SU-DHL-6 (cell line): ENCODE measurements around the gene CACNG4.

ENCODE experiments used
- H2AFZ ChIP-seq: fragments of 200-600 bp; sonication (generic); 2 replicates; pipeline ENCODE4 v1.6.1; 2014; ENCODE audit warnings: low read depth, mild to moderate bottlenecking, moderate library complexity, mixed read lengths, antibody characterized with exemption, low read length; ENCODE audit not compliant: severe bottlenecking
- H3F3A ChIP-seq: fragments of 200-600 bp; shearing (Covaris generic); 2 replicates; pipeline ENCODE4 v1.6.0; 2016; ENCODE audit warnings: antibody characterized with exemption, mild to moderate bottlenecking; ENCODE audit not compliant: insufficient read depth
- H3K27ac ChIP-seq: fragments of 200-600 bp; sonication (generic); 2 replicates; pipeline ENCODE4 v1.5.1; 2016; ENCODE audit warnings: low read depth, mild to moderate bottlenecking, low read length, moderate library complexity, mixed read lengths
- H3K27me3 ChIP-seq: fragments of 200-600 bp; sonication (generic), shearing (Covaris generic); 2 replicates; pipeline ENCODE4 v1.6.0; 2014; ENCODE audit warnings: mild to moderate bottlenecking, low read length
- H3K36me3 ChIP-seq: fragments of 200-600 bp; sonication (generic); 2 replicates; pipeline ENCODE4 v1.6.1; 2014; ENCODE audit warnings: mild to moderate bottlenecking, low read length, mixed read lengths
- H3K4me2 ChIP-seq: fragments of 300-600, 200-600 bp; shearing (Covaris generic), sonication (generic); 2 replicates; pipeline ENCODE4 v1.6.0; 2014; ENCODE audit warnings: low read length, low read depth, mild to moderate bottlenecking; ENCODE audit not compliant: poor library complexity, severe bottlenecking
- H3K4me3 ChIP-seq: fragments of 200-600 bp; sonication (generic); 2 replicates; pipeline ENCODE4 v1.5.1; 2014; ENCODE audit warnings: antibody characterized with exemption, low read length, mild to moderate bottlenecking, mixed read lengths; ENCODE audit not compliant: insufficient read depth, poor library complexity, severe bottlenecking
- H3K79me2 ChIP-seq: fragments of 200-600 bp; sonication (generic); 2 replicates; pipeline ENCODE4 v1.6.1; 2014; ENCODE audit warnings: mild to moderate bottlenecking, low read length, moderate library complexity; ENCODE audit not compliant: insufficient read depth
- H3K9ac ChIP-seq: fragments of 200-600 bp; sonication (generic); 2 replicates; pipeline ENCODE4 v1.7.0; 2014; ENCODE audit warnings: mild to moderate bottlenecking, low read length
- H3K9me2 ChIP-seq: fragments of 200-600 bp; sonication (generic); replicated peaks from 2 replicates; pipeline ENCODE4 v1.6.1; 2014; ENCODE audit warnings: low read length; ENCODE audit not compliant: insufficient read depth
- H3K9me3 ChIP-seq: fragments of 200-600 bp; sonication (generic); 2 replicates; pipeline ENCODE4 v1.6.1; 2014; ENCODE audit warnings: low read length, mixed read lengths; ENCODE audit not compliant: insufficient read depth
- H4K20me1 ChIP-seq: fragments of 200-600 bp; sonication (generic); 2 replicates; pipeline ENCODE4 v1.6.1; 2014; ENCODE audit warnings: low read depth, mild to moderate bottlenecking, antibody characterized with exemption, low read length, moderate library complexity, mixed read lengths
- CTCF ChIP-seq: fragments of 200-600 bp; sonication (generic); IDR thresholded peaks from one replicate; pipeline ENCODE4 v1.5.1; 2017; ENCODE audit warnings: antibody characterized with exemption, mild to moderate bottlenecking, low read length, moderate library complexity; ENCODE audit not compliant: insufficient read depth, poor library complexity, severe bottlenecking
- EZH2phosphoT487 ChIP-seq: fragments of 200-600 bp; sonication (generic), shearing (Covaris generic); conservative IDR thresholded peaks from 2 replicates; pipeline ENCODE4 v1.6.1; 2018; ENCODE audit warnings: mild to moderate bottlenecking, antibody characterized with exemption, low read length, moderate library complexity, mixed read lengths

Gene CACNG4

DNA sequence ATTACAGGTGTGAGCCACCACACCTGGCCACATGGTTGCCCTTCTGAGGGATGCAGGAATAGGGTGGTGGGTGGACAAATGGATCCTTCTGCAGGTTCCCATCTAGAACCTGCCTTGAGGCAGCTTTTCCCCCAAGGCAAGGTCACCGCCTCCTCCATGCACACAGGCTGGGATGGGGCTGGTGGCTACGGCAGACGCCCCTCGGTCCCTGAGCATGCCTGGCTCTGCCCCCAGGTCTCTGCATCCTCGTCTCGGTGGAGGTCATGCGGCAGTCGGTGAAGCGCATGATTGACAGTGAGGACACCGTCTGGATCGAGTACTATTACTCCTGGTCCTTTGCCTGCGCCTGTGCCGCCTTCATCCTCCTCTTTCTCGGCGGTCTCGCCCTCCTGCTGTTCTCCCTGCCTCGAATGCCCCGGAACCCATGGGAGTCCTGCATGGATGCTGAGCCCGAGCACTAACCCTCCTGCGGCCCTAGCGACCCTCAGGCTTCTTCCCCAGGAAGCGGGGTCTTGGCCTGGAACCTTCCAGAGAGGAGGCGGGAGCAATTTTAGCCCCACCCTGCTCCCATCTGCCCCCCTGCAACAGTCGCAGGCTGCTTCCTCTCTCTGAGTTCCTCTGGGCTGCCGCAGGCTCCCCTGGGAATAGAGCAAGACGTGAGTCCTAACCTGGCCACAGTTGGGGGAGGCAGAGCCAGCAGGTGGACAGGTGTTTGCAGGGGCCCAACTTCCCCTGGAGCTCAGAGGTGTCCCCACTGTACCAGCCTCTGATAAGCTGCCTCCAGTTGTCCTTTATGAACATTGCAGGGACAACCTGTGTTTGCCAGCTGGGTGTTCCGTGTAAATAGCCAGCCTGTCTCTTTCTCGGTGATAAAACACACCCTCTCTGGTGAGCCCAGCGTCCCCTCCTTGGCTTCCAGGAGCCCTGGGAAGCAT lies 91.6 kb downstream of the CACNG4 start:
- Histone ChIP-seq H3K36me3 (no peaks in the 10 kb centered on the region), H3K79me2 (no peaks in the 10 kb centered on the region), H3K9me3 (no peaks in the 10 kb centered on the region), H3F3A (no peaks in the 10 kb centered on the region), H2AFZ (no peak overlapping the region), H3K27ac (no peak overlapping the region), H3K4me3 (no peak overlapping the region), H3K9me2 (no peaks in the 10 kb centered on the region), H3K27me3 (no peaks in the 10 kb centered on the region), H3K4me2 (no peak overlapping the region), H4K20me1 (no peaks in the 10 kb centered on the region), H3K9ac (no peak overlapping the region)
- no peak for TF ChIP-seq CTCF
- no peak for TF ChIP-seq EZH2phosphoT487

DNA sequence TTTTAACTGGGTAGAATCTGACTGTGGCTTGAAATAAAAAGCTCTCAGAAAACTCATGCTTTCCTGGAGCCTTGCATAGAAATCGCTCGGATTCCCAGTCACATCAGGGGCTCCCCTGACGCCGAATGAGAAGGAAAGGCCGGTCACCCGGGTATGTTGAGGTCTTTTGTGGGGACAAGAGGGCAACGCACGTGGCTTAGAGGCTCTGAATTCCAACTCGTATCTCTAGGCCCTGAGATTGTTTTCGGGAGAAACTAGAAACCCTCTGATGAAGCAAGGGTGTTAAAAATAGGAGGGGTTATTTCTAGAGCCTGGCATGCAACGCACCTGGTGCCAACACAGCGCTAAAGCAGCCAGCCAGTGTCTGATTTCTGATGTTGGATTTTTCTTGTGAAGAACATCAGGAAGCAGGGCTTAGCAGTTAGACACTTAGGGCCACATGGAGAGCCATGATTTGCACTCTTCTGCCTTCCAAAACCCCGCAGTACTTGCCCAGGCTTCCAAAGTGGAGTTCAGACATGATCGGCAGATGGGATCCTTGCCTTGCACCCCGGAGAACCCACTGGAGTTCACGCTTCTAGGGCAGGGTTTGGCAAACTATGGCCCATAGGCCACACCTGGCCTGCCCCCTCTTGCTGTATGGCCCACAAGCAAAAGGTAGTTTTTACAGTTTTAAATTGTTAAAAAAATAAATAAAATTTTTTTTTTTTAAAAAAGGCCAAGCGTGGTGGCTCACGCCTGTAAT lies 92.4 kb downstream of the CACNG4 start:
- no peaks in the 10 kb centered on the region for H3K9me3 ChIP-seq

DNA sequence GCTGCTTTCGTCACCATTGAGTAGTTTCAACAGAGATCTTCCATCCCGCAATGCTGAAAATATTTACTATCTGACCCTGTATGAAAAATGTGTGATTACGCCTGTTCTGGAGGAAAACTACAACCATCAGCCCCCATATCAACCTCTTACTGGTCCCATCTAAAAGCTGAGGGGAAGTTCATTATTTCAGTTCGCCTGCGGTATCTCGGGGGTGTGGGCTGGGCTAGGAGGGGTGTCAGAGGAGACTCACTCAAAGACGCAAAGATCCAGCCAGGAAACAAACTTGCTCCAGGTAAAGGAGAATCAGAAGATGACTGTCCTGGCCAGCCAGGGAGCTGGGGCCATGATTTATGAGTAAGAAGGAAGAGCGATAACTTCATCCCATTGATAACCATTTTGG lies 93.5 kb downstream of the CACNG4 start:
- Histone ChIP-seq H3K9me2 (no peaks in the 10 kb centered on the region), H3F3A (no peaks in the 10 kb centered on the region), H3K9ac (no peak overlapping the region), H2AFZ (no peak overlapping the region), H3K9me3 (no peaks in the 10 kb centered on the region), H3K27ac (no peak overlapping the region), H4K20me1 (no peaks in the 10 kb centered on the region), H3K27me3 (no peaks in the 10 kb centered on the region), H3K4me2 (no peak overlapping the region), H3K79me2 (no peaks in the 10 kb centered on the region), H3K36me3 (no peaks in the 10 kb centered on the region), H3K4me3 (no peak overlapping the region)
- no peak for TF ChIP-seq EZH2phosphoT487
- no peak for TF ChIP-seq CTCF

More for the DNA sequence above, 92.4 kb downstream of the CACNG4 start:
- Histone ChIP-seq H3K4me2 (no peak overlapping the region), H3F3A (no peaks in the 10 kb centered on the region), H3K9me2 (no peaks in the 10 kb centered on the region), H4K20me1 (no peaks in the 10 kb centered on the region), H3K27me3 (no peaks in the 10 kb centered on the region), H3K4me3 (no peak overlapping the region), H3K36me3 (no peaks in the 10 kb centered on the region), H2AFZ (no peak overlapping the region), H3K27ac (no peak overlapping the region), H3K9ac (no peak overlapping the region), H3K79me2 (no peaks in the 10 kb centered on the region)
- TF ChIP-seq CTCF, result no peak
- no peak for TF ChIP-seq EZH2phosphoT487
